ENCODE data around the gene PLK2.
A peak's percentile ranks its signal among the peaks of the same experiment; 100 is the strongest.

Gene PLK2

GRCh38 chr5:58460002-58460731 lies at the start of gene PLK2:
Gene PLK2 (minus strand): TSS chr5:58460086. CDS start chr5:58459959, 127 bp downstream.
- peak; percentile 41 to 95 for DNase-seq

- no peak for DNase-seq
These were observed 47.8 kb upstream of the PLK2 start for GRCh38 chr5:58507715-58508114.

- peak in 1 of 2 donors; percentile 2 for DNase-seq
These were observed 46.2 kb upstream of the PLK2 start for GRCh38 chr5:58505971-58506640.

- DNase-seq = no peak
These were observed 45.6 kb upstream of the PLK2 start for GRCh38 chr5:58505502-58505901.

GRCh38 chr5:58504766-58505165 lies 44.9 kb upstream of the PLK2 start:
- no peak for DNase-seq

- no peak for DNase-seq
These were observed 43.6 kb upstream of the PLK2 start for GRCh38 chr5:58503390-58504046.

- DNase-seq = no peak
These were observed 42.0 kb upstream of the PLK2 start for GRCh38 chr5:58501778-58502417.

GRCh38 chr5:58499941-58500340 lies 40.1 kb upstream of the PLK2 start:
- DNase-seq = peak in 1 of 2 donors; percentile 50

GRCh38 chr5:58499231-58499630 lies 39.3 kb upstream of the PLK2 start:
- DNase-seq = no peak

GRCh38 chr5:58498340-58498942 lies 38.6 kb upstream of the PLK2 start:
- DNase-seq = no peak

GRCh38 chr5:58497921-58498320 lies 38.0 kb upstream of the PLK2 start:
- no peak for DNase-seq

- DNase-seq = peak in 1 of 2 donors; percentile 52
These were observed 37.5 kb upstream of the PLK2 start for GRCh38 chr5:58497386-58497785.

GRCh38 chr5:58496488-58496887 lies 36.6 kb upstream of the PLK2 start:
- DNase-seq = no peak

GRCh38 chr5:58493141-58493540 lies 33.3 kb upstream of the PLK2 start:
- peak in 1 of 2 donors; percentile 26 for DNase-seq

- DNase-seq = peak in 1 of 2 donors; percentile 94
These were observed 31.5 kb upstream of the PLK2 start, which contains the start of gene GAPT for GRCh38 chr5:58491216-58491892. Gene GAPT (plus strand): TSS chr5:58491435. CDS start chr5:58494537, 3,102 bp downstream.

- DNase-seq = peak in 1 of 2 donors; percentile 46
These were observed 30.6 kb upstream of the PLK2 start for GRCh38 chr5:58490402-58491050.

GRCh38 chr5:58486290-58486689 lies 26.4 kb upstream of the PLK2 start:
- DNase-seq = peak in 1 of 2 donors; percentile 6

- DNase-seq = no peak
These were observed 24.6 kb upstream of the PLK2 start for GRCh38 chr5:58484505-58484904.

- no peak for DNase-seq
These were observed 22.6 kb upstream of the PLK2 start for GRCh38 chr5:58482536-58482935.

GRCh38 chr5:58481828-58482227 lies 21.9 kb upstream of the PLK2 start:
- DNase-seq = no peak

GRCh38 chr5:58481066-58481676 lies 21.3 kb upstream of the PLK2 start:
- DNase-seq = no peak
